HG02852 (cell line): ENCODE measurements around the gene CACUL1.
A peak's percentile ranks its signal among the peaks of the same experiment; 100 is the strongest.

ENCODE experiments used
- ATAC-seq: cut with Tn5 transposase; IDR thresholded peaks from one replicate; pipeline ENCODE4 v1.9.1; 2021; ENCODE audit warnings: mild to moderate bottlenecking, moderate library complexity; ENCODE audit not compliant: unreplicated experiment

The CACUL1 gene

DNA sequence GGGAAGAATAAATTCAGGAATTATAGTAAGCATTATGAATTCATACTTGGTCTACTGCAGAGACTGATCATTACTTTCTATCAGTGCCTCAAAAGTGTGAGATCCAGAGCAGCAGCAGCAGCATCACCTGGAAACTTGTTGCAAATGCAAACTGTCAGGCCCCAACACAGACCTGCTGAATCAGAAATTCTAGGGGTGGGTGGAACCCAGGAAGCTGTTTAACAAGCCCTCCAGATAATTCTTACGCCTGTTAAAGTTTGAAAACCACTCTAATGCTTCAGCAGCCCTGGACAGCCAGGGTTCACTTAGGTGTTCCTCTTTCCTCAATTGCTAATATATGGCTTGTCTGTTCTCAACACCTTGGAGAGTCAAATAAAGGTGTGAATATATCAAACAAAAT is 19.5 kb downstream of the CACUL1 start:
- ATAC-seq: no peak

- no peak for ATAC-seq
These were observed 20.3 kb downstream of the CACUL1 start for GRCh38 chr10:118734475-118734874.

DNA sequence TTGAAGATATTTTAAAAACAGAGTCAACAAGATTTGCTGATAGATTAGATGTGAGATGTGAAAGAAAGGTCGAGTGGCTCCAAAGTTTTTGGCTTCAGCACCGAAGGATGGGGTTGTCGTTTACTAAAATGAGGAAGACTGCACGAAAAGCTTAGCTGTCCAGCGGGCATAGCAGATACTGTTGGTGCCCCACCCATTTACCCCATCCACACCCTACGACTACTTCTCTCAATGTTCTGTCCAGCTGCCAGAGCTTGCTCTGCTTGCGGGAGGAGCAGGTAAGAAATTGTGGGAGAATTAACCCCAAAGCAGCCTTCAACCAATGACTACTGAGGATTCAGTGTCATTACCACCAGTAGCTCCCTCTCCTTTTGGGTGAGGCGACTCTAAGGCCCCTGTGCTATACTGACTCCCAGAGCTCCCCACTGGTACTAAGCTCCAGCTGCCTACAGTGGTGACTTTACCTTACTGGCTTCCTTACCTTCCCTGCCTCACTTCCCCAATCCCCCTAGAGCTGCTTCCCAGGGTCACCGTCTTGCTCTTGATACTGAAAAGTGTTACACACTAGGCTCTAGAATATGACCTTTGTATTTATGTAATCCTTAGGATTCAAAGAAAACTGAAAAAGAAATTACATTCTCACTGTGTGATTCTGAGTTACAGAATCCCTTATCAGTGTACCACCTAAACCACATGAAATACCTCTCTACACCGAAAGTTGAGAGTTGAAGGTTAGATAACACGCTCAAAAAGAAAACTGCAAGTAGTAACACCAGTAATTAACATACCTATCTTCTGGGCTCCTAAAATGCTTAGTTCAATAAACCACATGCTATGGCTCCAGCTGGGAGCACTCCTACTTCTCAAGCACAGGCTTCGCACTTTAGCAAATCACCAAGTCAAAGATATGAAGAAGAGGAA is 22.3 kb downstream of the CACUL1 start:
- ATAC-seq: peak; percentile 77

DNA sequence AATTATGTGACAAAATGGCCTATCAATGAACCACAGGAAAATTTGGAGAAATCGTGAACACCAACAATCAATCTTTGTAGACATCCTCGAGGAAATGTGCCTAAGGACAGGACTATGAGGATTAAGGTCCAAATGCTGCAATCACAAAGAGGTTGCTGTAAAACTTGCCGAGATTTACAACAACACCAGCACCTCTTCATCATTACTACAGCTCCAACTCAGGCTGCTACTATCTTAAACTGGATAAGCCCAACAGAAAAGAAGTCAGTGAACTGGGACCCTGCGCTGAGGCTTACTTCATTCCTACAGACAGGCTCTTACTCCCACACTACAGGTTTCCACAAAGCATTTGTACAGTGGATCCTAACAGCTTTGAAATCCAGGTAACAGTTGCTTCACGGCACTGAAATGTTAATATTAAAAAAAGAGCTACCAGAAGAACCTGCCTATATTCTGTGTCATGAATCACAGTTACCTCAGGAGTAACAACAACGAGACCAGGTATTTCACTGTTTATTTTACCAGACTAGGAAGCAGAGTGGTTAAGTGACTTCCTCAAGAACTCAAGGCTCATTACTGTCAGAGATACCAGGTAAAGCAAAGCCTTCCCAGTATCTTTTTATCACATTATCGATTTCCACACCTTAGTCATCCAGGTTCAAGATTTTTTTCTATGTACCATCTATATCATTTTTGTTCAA is 23.9 kb downstream of the CACUL1 start:
- ATAC-seq: no peak

DNA sequence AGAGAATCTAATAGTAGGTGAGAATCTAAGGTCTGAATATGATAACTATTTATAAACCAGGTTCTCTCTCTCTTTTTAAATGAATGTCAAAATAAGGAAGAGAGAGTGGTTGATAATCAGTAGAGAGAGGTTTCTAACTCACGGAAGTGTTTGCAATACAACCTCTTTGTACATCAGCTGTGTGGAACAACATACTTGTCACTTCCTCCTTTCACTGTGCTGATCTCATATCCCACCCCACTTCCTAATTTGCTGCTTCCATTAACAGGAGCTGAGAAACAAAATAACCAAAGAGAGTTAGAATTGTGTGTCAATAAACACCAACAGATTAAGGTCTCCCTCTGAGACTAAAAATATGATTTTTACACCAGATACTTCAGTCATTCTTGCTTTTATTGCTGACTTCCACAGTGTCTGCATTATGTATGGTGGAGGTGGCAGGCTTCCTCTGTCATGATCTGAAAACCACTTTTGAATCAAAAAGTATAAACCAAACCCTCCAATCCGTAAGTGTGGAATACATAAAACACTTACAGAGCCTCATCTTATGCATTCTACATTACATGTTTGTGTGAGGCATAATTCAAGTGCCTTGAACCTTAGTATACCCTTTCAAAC is 25.0 kb downstream of the CACUL1 start:
- peak; percentile 80 for ATAC-seq

- no peak for ATAC-seq
These were observed 25.6 kb downstream of the CACUL1 start for GRCh38 chr10:118729200-118729599.

DNA sequence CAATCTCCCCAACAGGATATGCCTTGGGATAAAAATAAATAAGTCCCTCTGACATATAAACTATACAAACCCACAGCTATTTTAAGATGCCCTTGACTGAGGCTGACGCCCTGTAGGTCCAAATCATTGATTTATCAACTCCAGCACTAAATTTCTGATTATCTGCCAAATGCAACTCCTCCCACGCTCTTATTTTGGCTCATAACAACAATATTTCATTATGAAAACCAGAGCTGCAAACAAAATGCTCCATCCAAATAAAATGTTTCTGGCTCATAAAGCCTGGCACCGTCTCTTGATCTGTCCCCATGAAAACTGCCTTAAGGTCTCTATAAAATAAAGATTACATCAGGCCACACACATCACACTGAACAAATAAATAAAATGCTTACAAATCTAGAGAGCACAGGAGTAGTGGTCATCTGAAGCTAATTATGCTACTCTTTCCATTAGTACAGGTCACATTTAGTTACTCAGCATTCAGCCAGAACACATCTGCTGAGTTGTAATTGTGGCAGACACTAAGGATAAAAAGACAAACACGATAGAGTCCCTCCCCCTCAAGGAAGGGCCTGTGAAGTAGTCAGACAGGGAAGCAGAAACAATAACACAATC is 28.8 kb downstream of the CACUL1 start:
- no peak for ATAC-seq

DNA sequence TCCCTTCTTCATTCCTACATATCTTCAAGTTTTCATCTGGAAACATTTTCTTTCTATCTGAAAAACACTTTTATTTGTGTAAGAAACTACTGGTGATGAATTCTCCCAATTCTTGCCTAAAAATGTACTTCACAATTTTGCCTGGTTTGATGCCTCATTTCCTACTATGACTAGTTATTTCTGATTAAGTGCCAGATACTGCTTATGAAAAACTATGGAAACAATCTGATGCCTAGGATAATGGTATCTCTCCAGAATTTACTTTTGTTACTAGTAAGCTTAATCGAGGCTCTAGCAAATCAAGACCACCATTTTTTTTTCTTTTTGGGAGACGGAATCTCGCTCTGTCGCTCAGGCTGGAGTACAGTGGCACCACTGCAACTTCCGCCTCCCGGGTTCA is 31.3 kb downstream of the CACUL1 start:
- no peak for ATAC-seq

DNA sequence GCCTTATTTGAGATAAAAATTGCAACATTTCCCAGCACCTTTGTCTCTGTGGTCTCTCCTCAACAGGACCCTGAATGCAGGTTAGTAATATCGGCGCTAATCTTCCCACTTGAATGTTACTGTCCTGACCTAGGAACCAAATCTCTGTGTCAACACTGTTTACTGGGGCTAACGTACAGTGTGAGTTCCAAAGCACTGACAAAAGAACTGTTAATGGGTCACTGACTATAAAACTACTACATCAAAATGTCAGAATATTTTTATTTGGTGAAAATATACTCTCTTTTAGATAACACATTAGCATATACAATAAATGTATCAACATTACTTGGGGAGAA is 33.3 kb downstream of the CACUL1 start:
- ATAC-seq: no peak

DNA sequence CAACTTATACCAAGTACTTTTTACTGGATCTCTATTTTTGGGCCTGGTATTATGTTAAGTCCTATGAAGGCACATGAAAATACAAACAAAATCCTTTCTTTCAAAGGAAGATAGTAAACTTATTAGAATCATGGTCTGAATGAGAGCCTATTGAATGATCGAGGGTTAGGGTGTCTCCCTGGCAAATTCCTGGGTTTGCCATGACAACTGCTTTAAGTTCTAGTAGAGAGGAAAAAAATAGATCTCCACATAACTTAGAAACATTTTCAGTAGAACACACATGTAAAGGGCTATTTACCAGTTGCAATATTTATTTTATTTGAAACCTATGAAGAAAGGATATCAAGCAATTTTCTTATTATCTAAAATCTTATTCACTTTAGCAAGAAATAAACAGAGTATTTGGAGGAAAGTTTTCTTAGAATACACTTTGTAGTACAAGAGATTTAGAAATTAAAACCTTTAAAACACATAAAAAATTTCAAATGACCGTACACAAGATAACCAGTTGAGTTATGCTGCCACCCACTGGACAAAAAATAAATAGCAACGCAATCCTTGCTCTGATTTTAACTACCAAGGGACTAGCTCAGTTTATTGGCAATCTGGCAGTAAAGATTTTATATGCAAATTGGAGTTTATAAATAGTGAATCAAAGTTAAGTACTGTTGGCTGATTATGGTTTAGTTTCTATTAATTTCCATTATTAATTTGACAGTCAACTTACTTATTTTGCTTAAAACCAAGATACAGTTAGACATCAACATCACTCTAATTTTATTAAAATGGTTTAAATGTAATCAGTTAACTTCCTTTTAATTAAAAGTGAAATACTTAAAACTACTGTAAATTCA is 33.9 kb downstream of the CACUL1 start:
- no peak for ATAC-seq

GRCh38 chr10:118714366-118714765 is 40.4 kb downstream of the CACUL1 start:
- no peak for ATAC-seq

DNA sequence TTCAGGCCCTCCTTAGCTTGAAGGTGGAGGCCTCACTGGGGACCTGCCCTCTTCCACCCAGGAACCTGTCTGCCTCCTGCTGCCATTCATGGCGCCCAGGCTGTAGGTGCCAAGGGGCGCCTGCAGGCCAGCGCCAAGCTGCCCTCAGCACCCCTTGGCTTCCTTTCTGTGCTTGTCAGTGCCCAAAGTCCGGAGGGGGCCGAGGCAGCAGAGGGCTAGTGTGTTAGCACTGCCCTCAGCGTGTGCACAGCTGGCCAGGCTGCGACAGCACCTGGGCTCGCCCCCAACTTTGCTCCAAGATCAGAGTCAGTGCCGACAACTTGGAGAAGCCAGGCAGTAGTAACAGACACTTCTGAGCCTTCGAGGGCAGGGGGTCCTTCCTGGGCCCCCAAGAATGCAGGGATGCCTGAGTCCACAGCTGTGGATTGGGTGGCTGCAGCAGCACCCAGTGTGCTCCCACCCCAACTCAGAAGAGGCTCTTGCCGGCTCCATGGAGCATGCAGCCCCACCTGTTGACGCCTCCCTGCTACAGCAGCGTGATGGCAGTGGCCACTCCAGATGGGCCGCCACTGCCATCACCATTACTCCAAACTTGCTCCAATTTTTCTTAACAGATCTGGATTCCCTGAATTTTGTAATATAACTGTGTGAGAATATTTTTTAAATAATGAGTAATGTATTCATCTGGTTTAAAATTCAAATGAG is 41.7 kb downstream of the CACUL1 start:
- ATAC-seq: no peak

DNA sequence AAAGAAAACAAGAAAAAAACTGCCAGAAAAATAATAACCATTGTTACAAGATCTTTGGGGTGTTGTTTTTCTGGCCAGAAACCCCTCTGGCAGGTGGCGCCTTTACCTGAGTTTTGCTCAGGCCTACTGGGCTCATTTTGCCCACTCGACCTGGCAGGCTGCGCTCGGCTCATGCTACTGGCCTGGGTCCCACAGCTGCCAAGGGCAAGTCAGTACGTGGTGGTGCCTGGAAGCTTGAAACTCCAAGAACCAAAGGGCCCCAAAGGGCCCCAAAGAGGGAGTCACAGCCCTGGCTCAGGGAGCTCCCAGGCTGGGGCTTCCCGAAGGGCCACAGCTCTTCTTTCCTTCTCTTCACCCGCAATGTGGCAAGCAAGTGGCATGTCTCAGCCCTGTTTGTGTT is 42.7 kb downstream of the CACUL1 start:
- ATAC-seq: no peak

- ATAC-seq: no peak
These were observed 44.3 kb downstream of the CACUL1 start for GRCh38 chr10:118710487-118710886.

- no peak for ATAC-seq
These were observed 46.2 kb downstream of the CACUL1 start for GRCh38 chr10:118708571-118708970.

GRCh38 chr10:118704711-118705110 is 50.1 kb downstream of the CACUL1 start:
- ATAC-seq: no peak

DNA sequence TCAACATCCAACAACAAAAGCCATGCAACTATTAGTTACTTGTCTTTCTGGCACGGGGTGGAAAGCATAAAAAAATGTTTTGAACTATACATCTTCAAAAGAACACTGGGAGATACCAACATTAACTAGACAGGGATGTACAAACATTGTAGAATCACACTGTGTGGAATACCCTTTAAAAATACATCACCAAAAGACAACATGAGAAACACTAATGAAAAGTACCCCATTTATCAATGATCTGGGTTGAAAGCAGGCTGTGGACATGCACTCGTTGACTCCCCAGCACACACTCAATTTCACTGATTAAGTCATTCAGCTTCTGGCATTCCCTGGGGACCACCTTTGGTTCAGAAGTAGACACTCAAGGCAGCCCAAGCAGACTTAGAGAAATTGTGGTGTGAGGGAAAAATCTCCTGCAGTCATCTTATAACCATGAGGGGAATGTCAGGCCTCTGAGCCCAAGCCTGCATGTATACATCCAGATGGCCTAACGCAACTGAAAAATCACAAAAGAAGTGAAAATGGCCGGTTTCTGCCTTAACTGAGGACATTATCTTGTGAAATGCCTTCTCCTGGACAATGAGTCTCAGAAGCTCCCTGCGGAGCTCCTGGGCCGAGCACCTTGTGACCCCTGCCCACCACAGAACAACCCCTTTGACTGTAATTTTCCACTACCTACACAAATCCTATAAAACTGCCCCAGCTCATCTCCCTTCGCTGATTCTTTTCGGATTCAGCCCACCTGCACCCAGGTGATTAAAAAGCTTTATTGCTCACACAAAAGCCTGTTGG is 53.0 kb downstream of the CACUL1 start:
- no peak for ATAC-seq

- peak; percentile 92 for ATAC-seq
These were observed 56.3 kb downstream of the CACUL1 start for GRCh38 chr10:118698421-118698820.

- ATAC-seq: no peak
These were observed 59.9 kb downstream of the CACUL1 start for GRCh38 chr10:118694848-118695247.
